Left cardiac atrium (tissue), 4 donors: Measurements from ENCODE around the gene NHLRC3. TPM values are rescaled to one million over a fixed set of nuclear protein-coding genes. Genes with fewer than 3 reads are reported as not detected.
"Not testable (repeated sequence)": the region's sequence is repeated elsewhere in the genome, so short reads cannot be mapped to it uniquely, and the experiment has no call there.

Experiments
- ATAC-seq, 2 donors: fragments of 200-7000 bp; cut with Tn5 transposase; one replicate each; pipeline ENCODE4 v1.9.1; 2020; ENCODE audit warnings: mild to moderate bottlenecking in 2 of 2, moderate library complexity in 2 of 2
- DNase-seq: peaks from one replicate; pipeline ENCODE4 v3.0.0-alpha.2; 2020
- intact Hi-C, 2 donors: fragments of 100-400 bp; cut with DNase I; formaldehyde crosslinking; loops; one replicate each; pipeline versions ENCODE4 v1.14.1 to v1.15.1; 2022 to 2023
- long read RNA-seq: library from polyadenylated mRNA; unstranded; transcript quantifications from one replicate; pipeline ENCODE4 v2.0.0, GENCODE V29; 2021
- total RNA-seq, 2 donors: library from RNA; stranded (reverse); fragmentation: NEBNext Ultra II Directional; extraction: Animal tissue kit (Norgen Biotek cat#: 25700); gene quantifications; one replicate each; pipeline ENCODE4 v1.2.1, GENCODE V29; 2021
- donor health status: DM: no; HTN: yes; CAD: no.
- donor health status: DM: no; HTN: yes; CAD: no; lungs with severe emphysema.
- donor health status: DM: yes; HTN: yes; CAD: no.
- donor health status: Dilated cardiomyopathy.

Gene NHLRC3
- 10 to 100 TPM; 12.2 to 16.1 TPM for total RNA-seq
- long read RNA-seq, transcript NHLRC3-202 (7 exons, 3,549 nt) = major isoform, 5 of 8 reads
- long read RNA-seq, partial matches to known transcripts = 1 of 8 reads
- long read RNA-seq, other reads (novel, unspliced or antisense) = 0 of 8 reads

GRCh38 chr13:39037880-39038568, at the start of gene NHLRC3, which contains the start of gene PROSER1:
NHLRC3 (plus strand) TSS chr13:39038456; CDS start chr13:39038640, 184 bp downstream.
PROSER1 (minus strand) TSS chr13:39038089; CDS start chr13:39037242, 847 bp downstream.
- DNase-seq (peak; percentile 92), ATAC-seq (peak; percentile 96 to 98)
- intact Hi-C loops = no loop called here

- ATAC-seq (no peak), DNase-seq (no peak)
- intact Hi-C loops = no loop called here
These were observed 47.6 kb upstream of the NHLRC3 start, which contains the start of gene STOML3 for GRCh38 chr13:38990693-38991092. STOML3 (minus strand) TSS chr13:38990831; CDS start chr13:38990721, 110 bp downstream.

- DNase-seq (no peak), ATAC-seq (no peak)
- intact Hi-C loops = no loop called here
These were observed 44.9 kb upstream of the NHLRC3 start for GRCh38 chr13:38993381-38993780.

GRCh38 chr13:38998739-38999138, 39.5 kb upstream of the NHLRC3 start:
- intact Hi-C loops = no loop called here
- DNase-seq (no peak), ATAC-seq (no peak)

GRCh38 chr13:39006371-39007111, 31.7 kb upstream of the NHLRC3 start:
- intact Hi-C loops, DNase-seq, ATAC-seq: not testable (repeated sequence)

- DNase-seq = no peak
- intact Hi-C loops = no loop called here
- ATAC-seq = no peak
These were observed 25.6 kb upstream of the NHLRC3 start for GRCh38 chr13:39012608-39013007.

- intact Hi-C loops = no loop called here
- ATAC-seq (no peak), DNase-seq (no peak)
These were observed 24.8 kb upstream of the NHLRC3 start for GRCh38 chr13:39013462-39013861.

- DNase-seq (no peak), ATAC-seq (no peak)
- intact Hi-C loops = no loop called here
These were observed 22.2 kb upstream of the NHLRC3 start for GRCh38 chr13:39016087-39016486.

- ATAC-seq = peak in 1 of 2 donors; percentile 33
- intact Hi-C loops = no loop called here
- DNase-seq = no peak
These were observed 21.5 kb upstream of the NHLRC3 start for GRCh38 chr13:39016787-39017186.

GRCh38 chr13:39020853-39021462, 17.3 kb upstream of the NHLRC3 start:
- DNase-seq (no peak), ATAC-seq (no peak)
- intact Hi-C loops = no loop called here

- intact Hi-C loops = no loop called here
- ATAC-seq (peak in 1 of 2 donors; percentile 54), DNase-seq (no peak)
These were observed 14.9 kb upstream of the NHLRC3 start for GRCh38 chr13:39023316-39023715.

GRCh38 chr13:39023761-39024160, 14.5 kb upstream of the NHLRC3 start:
- intact Hi-C loops = no loop called here
- no peak for ATAC-seq
- DNase-seq = no peak

- no peak for DNase-seq
- intact Hi-C loops = no loop called here
- no peak for ATAC-seq
These were observed 12.8 kb upstream of the NHLRC3 start for GRCh38 chr13:39025433-39025839.

GRCh38 chr13:39032150-39032549, 6.1 kb upstream of the NHLRC3 start:
- ATAC-seq = no peak
- no peak for DNase-seq
- intact Hi-C loops = no loop called here

GRCh38 chr13:39034085-39034484, 4.2 kb upstream of the NHLRC3 start:
- DNase-seq (no peak), ATAC-seq (no peak)
- intact Hi-C loops = no loop called here

GRCh38 chr13:39035204-39035603, 3.1 kb upstream of the NHLRC3 start:
- no peak for ATAC-seq
- no peak for DNase-seq
- intact Hi-C loops = no loop called here

GRCh38 chr13:39035799-39036198, 2.5 kb upstream of the NHLRC3 start:
- no peak for ATAC-seq
- intact Hi-C loops = no loop called here
- DNase-seq = no peak

GRCh38 chr13:39036212-39036611, 2.0 kb upstream of the NHLRC3 start:
- intact Hi-C loops = no loop called here
- DNase-seq (no peak), ATAC-seq (no peak)

GRCh38 chr13:39037410-39037879, 811 bp upstream of the NHLRC3 start:
- intact Hi-C loops = no loop called here
- no peak for DNase-seq
- ATAC-seq = no peak

GRCh38 chr13:39038569-39039030, 344 bp downstream of the NHLRC3 start:
- intact Hi-C loops = no loop called here
- ATAC-seq = peak; percentile 7 to 34
- DNase-seq = peak; percentile 28
